K562 (cell line): ENCODE measurements around the gene MGAT5. TPM values are rescaled to one million over a fixed set of nuclear protein-coding genes. Genes with fewer than 3 reads are reported as not detected.

ENCODE experiments used
- ATAC-seq: fragments of 200-7000 bp; cut with Tn5 transposase; 3 replicates; pipeline ENCODE4 v1.9.1; 2020; ENCODE audit warnings: moderate library complexity
- BruUV-seq: library from RNA; stranded (reverse); fragments of 400-500 nt; replicated peaks from 2 replicates; lab custom pipeline; 2021; lab: Mats Ljungman, UMichigan
- CTCF ChIA-PET: fragments of 300-600 bp; formaldehyde crosslinking; extraction: SDS; loops from one replicate; lab custom pipeline; 2021; ENCODE audit warnings: low intra/inter-chr PET ratio; lab: Yijun Ruan, JAX
- POLR2A ChIA-PET: fragments of 300-600, 350-650 bp; sonication (Branson Sonifier 250); formaldehyde crosslinking; extraction: SDS; loops from one replicate; lab custom pipeline; 2021; ENCODE audit warnings: antibody characterized with exemption, inconsistent platforms; lab: Yijun Ruan, JAX
- DNase-seq, 4 experiments: peaks; one replicate each; pipeline versions ENCODE4 v3.0.0 to v3.0.0-alpha.2; 2011 to 2018; ENCODE audit warnings: low spot score in 3 of 4, mixed read lengths in 3 of 4; ENCODE audit errors: extremely low read depth in 1 of 4
- FAIRE-seq: peaks from 2 replicates; lab custom pipeline; 2011; peaks lifted over from hg19 to GRCh38; lab: Jason Lieb, UNC
- H2AFZ ChIP-seq: 2 replicates; pipeline ENCODE4 v1.6.0; 2011; ENCODE audit warnings: low read depth, low read length, control low read depth, inconsistent platforms
- H3K27ac ChIP-seq: fragments of 200-600 bp; 3 replicates; pipeline ENCODE4 v1.8.0; 2011; ENCODE audit warnings: low read depth, mild to moderate bottlenecking, control low read depth, inconsistent platforms, low read length, moderate library complexity, mixed read lengths; ENCODE audit errors: extremely low read depth
- H3K27me3 ChIP-seq, 2 experiments: fragments of 300-600 bp in 1 of 2; 2 replicates in 1 of 2; 3 replicates in 1 of 2; pipeline versions ENCODE4 v1.6.0 to v1.8.0; 2011; ENCODE audit warnings: inconsistent platforms in 2 of 2, low read length in 2 of 2, mild to moderate bottlenecking in 1 of 2, mixed read lengths in 1 of 2, moderate library complexity in 1 of 2; ENCODE audit not compliant: control insufficient read depth in 2 of 2, insufficient read depth in 2 of 2
- H3K36me3 ChIP-seq: fragments of 300-600 bp; 3 replicates; pipeline ENCODE4 v1.8.0; 2011; ENCODE audit warnings: mild to moderate bottlenecking, low read length, inconsistent platforms; ENCODE audit not compliant: control insufficient read depth, insufficient read depth
- H3K4me1 ChIP-seq, 2 experiments: fragments of 200-600 bp in 1 of 2; replicated peaks in 1 of 2; 2 replicates in 1 of 2; 3 replicates in 1 of 2; pipeline versions ENCODE4 v1.5.1 to v1.8.0; 2011; ENCODE audit warnings: inconsistent platforms in 2 of 2, low read length in 2 of 2, mild to moderate bottlenecking in 1 of 2, mixed read lengths in 1 of 2, moderate library complexity in 1 of 2; ENCODE audit not compliant: control insufficient read depth in 2 of 2, insufficient read depth in 2 of 2
- H3K4me2 ChIP-seq: 2 replicates; pipeline ENCODE4 v1.6.1; 2011; ENCODE audit warnings: low read length, control low read depth, inconsistent platforms, mixed read lengths; ENCODE audit not compliant: insufficient read depth
- H3K4me3 ChIP-seq: fragments of 200-600 bp; sonication (generic), shearing (Covaris generic); 2 replicates; pipeline ENCODE4 v1.5.1; 2016; ENCODE audit warnings: control low read depth, inconsistent platforms
- H3K79me2 ChIP-seq: fragments of 200-600 bp; 3 replicates; pipeline ENCODE4 v1.8.0; 2011; ENCODE audit warnings: low read length, inconsistent platforms; ENCODE audit not compliant: control insufficient read depth, insufficient read depth
- H3K9ac ChIP-seq, 2 experiments: 2 replicates each; pipeline versions ENCODE4 v1.6.0 to v1.6.1; 2011; ENCODE audit warnings: low read depth in 2 of 2, low read length in 2 of 2, control low read depth in 1 of 2, inconsistent platforms in 1 of 2, mild to moderate bottlenecking in 1 of 2, mixed read lengths in 1 of 2; ENCODE audit not compliant: insufficient read depth in 1 of 2
- H3K9me1 ChIP-seq: one replicate; pipeline ENCODE4 v1.6.0; 2011; ENCODE audit warnings: inconsistent platforms, mild to moderate bottlenecking, low read length, moderate library complexity; ENCODE audit not compliant: control insufficient read depth, insufficient read depth
- H3K9me3 ChIP-seq: replicated peaks from 2 replicates; pipeline ENCODE4 v1.5.1; 2011; ENCODE audit warnings: low read depth, low read length, inconsistent platforms; ENCODE audit not compliant: control insufficient read depth, insufficient read depth
- H4K20me1 ChIP-seq: replicated peaks from 2 replicates; pipeline ENCODE4 v1.6.1; 2011; ENCODE audit warnings: low read length, inconsistent platforms, mixed read lengths; ENCODE audit not compliant: control insufficient read depth, insufficient read depth
- E2F3 ChIP-seq: fragments of 250-450 bp; sonication (Bioruptor Pico); IDR thresholded peaks from 2 replicates; pipeline ENCODE4 v1.4.0; 2020; ENCODE audit warnings: mild to moderate bottlenecking
- EHMT2 ChIP-seq: fragments of 450-650 bp; IDR thresholded peaks from 2 replicates; pipeline ENCODE4 v1.6.1; 2018; ENCODE audit warnings: antibody characterized with exemption
- PURB ChIP-seq: sonication (generic); formaldehyde crosslinking; IDR thresholded peaks from 2 replicates; pipeline ENCODE4 v1.9.0; 2021; ENCODE audit warnings: low read depth, mild to moderate bottlenecking, missing genetic modification reagents
- RBM22 ChIP-seq: fragments of 200-400 bp; formaldehyde crosslinking; IDR thresholded peaks from 2 replicates; pipeline ENCODE4 v1.6.1; 2018; ENCODE audit warnings: low read length, low read depth; ENCODE audit not compliant: poor library complexity, severe bottlenecking
- ZC3H11A ChIP-seq: IDR thresholded peaks from 2 replicates; pipeline ENCODE4 v1.6.1; 2012; ENCODE audit warnings: low read depth, low read length, improper control_type of control experiment
- WGBS: fragments of 100-300 bp; shearing (Covaris generic); methylation state at CpG from one replicate; pipeline ENCODE4 v1.1.6; 2016; ENCODE audit warnings: low coverage, mixed read lengths; ENCODE audit not compliant: insufficient coverage; ENCODE audit errors: missing lambda C conversion rate; 5-methylcytosine and 5-hydroxymethylcytosine counted together
- in situ Hi-C: fragments of 300-500 bp; cut with MboI; formaldehyde crosslinking; loops from 4 replicates; pipeline ENCODE4 v1.15.0; 2018; ENCODE audit warnings: inconsistent platforms, mixed read lengths
- intact Hi-C: fragments of 100-400 bp; cut with micrococcal nuclease; formaldehyde crosslinking; loops from 2 replicates; pipeline ENCODE4 v1.14.2; 2022
- polyA plus RNA-seq, 8 experiments: library from polyadenylated mRNA; depleted of rRNA in 4 of 8; stranded (reverse) in 5 of 8; unstranded in 3 of 8; fragments of >200 nt; fragmentation: Nextera tagmentation in 2 of 8; fragmentation: Illumina TruSeq in 1 of 8; extraction: Ambion mirVana in 2 of 8; extraction: Trizol in 1 of 8; gene quantifications; 2 replicates each; pipeline versions ENCODE4 v1.2.1 to v1.2.3, GENCODE V29; 2011 to 2014; ENCODE audit warnings: inconsistent platforms in 1 of 8, missing spikeins in 1 of 8
- total RNA-seq, 7 experiments: library from RNA; depleted of rRNA in 6 of 7; stranded (reverse); fragments of >200 nt in 6 of 7; fragmentation: Illumina TruSeq in 2 of 7; extraction: Trizol in 2 of 7; gene quantifications; 2 replicates each; pipeline versions ENCODE4 v1.2.1 to v1.2.3, GENCODE V29; 2011 to 2021; ENCODE audit warnings: low replicate concordance in 1 of 7
- TF ChIP-seq, protein P1 (sequence below): fragments of 450-650 bp; formaldehyde crosslinking; conservative IDR thresholded peaks from 2 replicates; pipeline ENCODE4 v1.4.0; 2022; ENCODE audit warnings: mild to moderate bottlenecking, missing genetic modification characterization

The MGAT5 gene
- total and polyA plus RNA-seq, 9 of the 15 experiments (the other 6 are each of a cell fraction or from before 2014, with no cell fraction given): 1.6 to 18.6 (median 11.1) TPM

DNA sequence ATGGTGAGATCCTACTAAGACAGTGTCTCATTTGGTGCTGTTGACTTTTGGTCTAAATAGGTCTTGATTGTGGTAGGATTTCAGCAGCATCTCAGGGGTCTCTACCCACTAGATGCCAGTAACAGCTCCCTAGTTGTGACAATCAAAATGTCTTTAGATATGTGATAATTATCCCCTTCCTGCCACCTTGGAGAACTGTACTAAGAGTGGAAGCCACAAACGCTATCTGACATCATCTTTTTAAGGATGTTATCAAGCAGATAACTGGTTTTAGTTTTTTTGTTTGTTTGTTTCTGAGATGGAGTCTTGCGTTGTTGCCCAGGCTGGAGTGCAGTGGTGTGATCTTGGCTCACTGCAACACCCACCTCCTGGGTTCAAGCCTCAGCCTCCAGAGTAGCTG, 3.1 kb downstream of the MGAT5 start:
- H3K27ac ChIP-seq: no peak overlapping the region
- no peak overlapping the region for H2AFZ ChIP-seq
- H3K9me3 ChIP-seq: no peaks in the 10 kb centered on the region
- no peaks in the 10 kb centered on the region; the same call in 1 of the 2 replicates for H4K20me1 ChIP-seq
- no peaks in the 10 kb centered on the region; a peak in 1 of 5 replicates for H3K4me1 ChIP-seq
- no peak overlapping the region for H3K4me3 ChIP-seq
- H3K9me1 ChIP-seq: no peaks in the 10 kb centered on the region
- no peaks in the 10 kb centered on the region for H3K36me3 ChIP-seq
- FAIRE-seq (no peak), DNase-seq (no peak), ATAC-seq (no peak)
- in situ Hi-C loops (no loop called here), intact Hi-C loops (no loop called here)
- H3K79me2 ChIP-seq: no peaks in the 10 kb centered on the region
- H3K9ac ChIP-seq: no peak overlapping the region
- H3K4me2 ChIP-seq: no peak overlapping the region
- no peaks in the 10 kb centered on the region for H3K27me3 ChIP-seq
- TF ChIP-seq RBM22 (no peak), ZC3H11A (no peak), EHMT2 (no peak), E2F3 (no peak), PURB (CRISPR knock-in tag) (no peak)
- TF ChIP-seq, protein P1, sequence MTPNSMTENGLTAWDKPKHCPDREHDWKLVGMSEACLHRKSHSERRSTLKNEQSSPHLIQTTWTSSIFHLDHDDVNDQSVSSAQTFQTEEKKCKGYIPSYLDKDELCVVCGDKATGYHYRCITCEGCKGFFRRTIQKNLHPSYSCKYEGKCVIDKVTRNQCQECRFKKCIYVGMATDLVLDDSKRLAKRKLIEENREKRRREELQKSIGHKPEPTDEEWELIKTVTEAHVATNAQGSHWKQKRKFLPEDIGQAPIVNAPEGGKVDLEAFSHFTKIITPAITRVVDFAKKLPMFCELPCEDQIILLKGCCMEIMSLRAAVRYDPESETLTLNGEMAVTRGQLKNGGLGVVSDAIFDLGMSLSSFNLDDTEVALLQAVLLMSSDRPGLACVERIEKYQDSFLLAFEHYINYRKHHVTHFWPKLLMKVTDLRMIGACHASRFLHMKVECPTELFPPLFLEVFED (CRISPR knock-in tag): no peak
- CTCF ChIA-PET: no interaction called here
- WGBS: 67% methylated on average over 2 of the region's 2 CpGs
- POLR2A ChIA-PET: no interaction called here
- no TSS peak for BruUV-seq
